Activated CD4-positive, alpha-beta T cell treated with anti-CD3 and anti-CD28 coated beads, Interleukin-2, amount 10 ng/mL, durations not matched to agents 7 days and 5 days (primary cell): Measurements from ENCODE around the gene PYGM. TPM values are rescaled to one million over a fixed set of nuclear protein-coding genes. Genes with fewer than 3 reads are reported as not detected.

Source experiments
- total RNA-seq, 2 experiments: library from RNA; stranded (reverse); gene quantifications; one replicate each; pipeline ENCODE4 v1.2.3, GENCODE V29; 2021

The PYGM gene
- total RNA-seq, 2 experiments from 2014 or later: 3.9 to 4.3 TPM

Other genes starting within 250 kb of the PYGM start
- not detected for gene SLC22A11, start 204.0 kb downstream of the PYGM start, total RNA-seq
- gene SLC22A12, start 168.8 kb downstream of the PYGM start, total RNA-seq: not detected
- under 1 TPM; 0.07 to 0.15 TPM for gene NRXN2, start 36.8 kb downstream of the PYGM start, total RNA-seq
- 100 to 1,000 TPM; 293 to 300 TPM for gene RASGRP2, start 15.8 kb downstream of the PYGM start, total RNA-seq
- 100 to 1,000 TPM; 435 to 456 TPM for gene SF1, start 18.6 kb upstream of the PYGM start, total RNA-seq
- 10 to 100 TPM; 86.6 to 91.2 TPM for gene MAP4K2, start 43.2 kb upstream of the PYGM start, total RNA-seq
- gene MEN1, start 50.6 kb upstream of the PYGM start, total RNA-seq: 10 to 100 TPM; 35.1 to 38.7 TPM
- 1 to 10 TPM in 1 of 2 experiments, under 1 TPM in 1; 0.42 to 1.3 TPM for gene CDC42BPG, start 84.7 kb upstream of the PYGM start, total RNA-seq
- gene EHD1, start 118.6 kb upstream of the PYGM start, total RNA-seq: 100 to 1,000 TPM; 131 to 149 TPM
- gene ATG2A, start 157.2 kb upstream of the PYGM start, total RNA-seq: 10 to 100 TPM; 23.0 to 25.7 TPM
- 10 to 100 TPM; 12.0 to 13.7 TPM for gene PPP2R5B, start 164.7 kb upstream of the PYGM start, total RNA-seq
- not detected for gene GPHA2, start 175.9 kb upstream of the PYGM start, total RNA-seq
- under 1 TPM; 0.20 to 0.54 TPM for gene MAJIN, start 212.1 kb upstream of the PYGM start, total RNA-seq
- gene BATF2, start 237.0 kb upstream of the PYGM start, total RNA-seq: under 1 TPM in 1 of 2 experiments, not detected in 1; 0.10 TPM